ENCODE data around the gene MAP6.
A peak's percentile ranks its signal among the peaks of the same experiment; 100 is the strongest.

MAP6 gene

DNA sequence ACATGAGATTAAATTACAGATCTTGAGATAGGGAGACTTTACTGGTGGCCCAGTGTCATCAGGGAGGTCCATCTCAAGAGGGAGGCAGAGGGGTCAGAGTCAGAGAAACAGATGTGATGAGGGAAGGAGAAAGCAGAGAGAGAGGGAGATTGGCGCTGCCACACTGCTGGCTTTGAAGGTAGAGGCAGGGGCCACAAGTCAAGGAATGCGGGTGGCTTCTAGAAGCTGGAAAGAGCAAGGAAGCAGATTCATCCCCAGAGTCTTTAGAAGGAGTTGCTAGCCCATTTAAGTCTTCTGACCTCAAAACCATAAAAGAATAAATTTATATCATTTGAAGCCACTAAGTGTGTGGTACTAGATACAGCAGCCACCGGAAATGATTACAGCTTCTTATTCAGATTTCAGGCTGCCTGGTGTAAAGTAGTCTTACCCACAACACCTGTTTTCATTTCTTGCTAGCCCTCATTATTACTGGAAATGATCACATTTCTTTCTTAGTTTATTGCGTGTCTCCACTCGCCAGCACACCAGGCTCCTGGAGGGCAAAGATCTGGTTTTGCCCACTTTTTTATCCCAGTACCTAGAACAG lies 119.4 kb downstream of the MAP6 start:
- DNase-seq (ENCODE audit: low spot score), result no peak

GRCh38 chr11:75548595-75549272 lies 120.1 kb downstream of the MAP6 start:
- DNase-seq (ENCODE audit: low spot score), result no peak

DNA sequence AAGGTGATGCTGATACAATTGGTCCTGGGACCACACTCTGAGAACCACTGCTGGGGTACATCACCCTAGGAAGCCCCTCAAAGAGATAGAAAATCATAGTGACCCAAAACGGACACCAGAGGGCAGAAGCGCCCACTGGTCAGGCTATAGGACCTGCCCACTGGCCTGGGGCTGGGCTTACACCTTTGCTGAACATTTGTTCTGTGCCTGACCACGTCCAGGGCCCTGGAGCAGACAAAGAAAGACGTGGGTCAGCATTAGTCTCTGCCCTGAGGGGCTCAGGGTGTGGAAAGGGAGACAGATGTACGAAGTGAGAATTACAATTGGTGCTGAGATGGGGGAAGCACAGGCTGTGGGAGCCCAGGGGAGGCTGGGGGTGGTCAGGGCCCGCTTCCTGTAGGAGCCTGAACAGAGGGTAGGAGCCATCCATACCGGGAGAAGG lies 121.2 kb downstream of the MAP6 start:
- DNase-seq (ENCODE audit: low spot score), result peak; percentile 90

- DNase-seq (ENCODE audit: low spot score), result no peak
Measured at GRCh38 chr11:75547177-75547576, 121.7 kb downstream of the MAP6 start.

GRCh38 chr11:75543806-75544205 lies 125.0 kb downstream of the MAP6 start:
- DNase-seq (ENCODE audit: low spot score), result no peak

DNA sequence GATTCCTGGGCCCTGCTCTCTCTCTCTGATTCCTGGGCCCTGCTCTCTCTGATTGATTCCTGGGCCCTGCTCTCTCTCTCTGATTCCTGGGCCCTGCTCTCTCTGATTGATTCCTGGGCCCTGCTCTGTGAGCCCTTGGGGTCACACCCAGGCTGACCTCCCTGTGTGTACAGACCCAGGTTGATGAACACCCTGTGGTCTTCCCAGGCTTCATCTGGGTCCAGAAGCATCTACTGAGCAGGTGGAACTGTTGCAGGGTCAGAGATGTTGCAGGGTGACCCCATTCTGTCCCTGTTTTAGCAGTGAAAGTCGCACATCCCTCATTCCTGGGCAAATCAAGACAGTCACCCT lies 126.8 kb downstream of the MAP6 start:
- no peak for DNase-seq (ENCODE audit: low spot score)

DNA sequence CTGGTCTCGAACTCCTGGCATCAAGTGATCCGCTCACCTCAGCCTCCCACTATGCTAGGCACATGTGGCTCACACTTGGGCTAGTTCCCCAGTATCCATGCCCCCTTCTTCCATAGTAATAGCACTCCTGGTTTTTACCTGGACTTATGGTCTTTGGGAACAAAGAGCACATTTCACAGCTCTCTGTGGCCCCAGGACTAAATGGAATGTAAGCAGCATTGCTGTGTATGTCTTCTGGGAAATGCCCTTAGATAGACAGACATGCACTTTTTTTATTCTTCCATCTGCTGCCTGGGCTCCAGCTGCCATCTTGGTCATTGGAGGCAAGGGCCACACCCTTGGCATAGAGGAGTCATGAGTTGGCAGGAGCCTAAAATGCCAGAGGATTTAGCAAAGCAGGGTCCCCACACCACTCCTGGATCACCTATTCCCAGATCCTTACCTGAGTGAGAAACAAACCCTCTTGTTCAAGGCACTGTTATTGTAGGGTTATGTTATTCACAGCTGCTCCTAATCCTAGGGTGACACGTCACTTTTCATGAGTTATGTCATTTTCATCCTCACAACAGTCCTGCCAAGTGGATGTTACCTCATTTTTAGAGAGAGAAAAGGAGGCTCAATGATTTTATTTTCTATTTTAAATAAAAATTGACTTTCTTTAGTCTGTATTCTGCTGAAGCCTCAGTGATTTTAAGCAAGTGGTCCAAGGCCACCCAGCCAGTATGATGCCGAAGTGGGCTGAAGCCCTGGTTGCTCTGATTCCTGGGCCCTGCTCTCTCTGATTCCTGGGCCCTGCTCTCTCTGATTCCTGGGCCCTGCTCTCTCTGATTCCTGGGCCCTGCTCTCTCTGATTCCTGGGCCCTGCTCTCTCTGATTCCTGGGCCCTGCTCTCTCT lies 127.4 kb downstream of the MAP6 start:
- DNase-seq (ENCODE audit: low spot score), result no peak

DNA sequence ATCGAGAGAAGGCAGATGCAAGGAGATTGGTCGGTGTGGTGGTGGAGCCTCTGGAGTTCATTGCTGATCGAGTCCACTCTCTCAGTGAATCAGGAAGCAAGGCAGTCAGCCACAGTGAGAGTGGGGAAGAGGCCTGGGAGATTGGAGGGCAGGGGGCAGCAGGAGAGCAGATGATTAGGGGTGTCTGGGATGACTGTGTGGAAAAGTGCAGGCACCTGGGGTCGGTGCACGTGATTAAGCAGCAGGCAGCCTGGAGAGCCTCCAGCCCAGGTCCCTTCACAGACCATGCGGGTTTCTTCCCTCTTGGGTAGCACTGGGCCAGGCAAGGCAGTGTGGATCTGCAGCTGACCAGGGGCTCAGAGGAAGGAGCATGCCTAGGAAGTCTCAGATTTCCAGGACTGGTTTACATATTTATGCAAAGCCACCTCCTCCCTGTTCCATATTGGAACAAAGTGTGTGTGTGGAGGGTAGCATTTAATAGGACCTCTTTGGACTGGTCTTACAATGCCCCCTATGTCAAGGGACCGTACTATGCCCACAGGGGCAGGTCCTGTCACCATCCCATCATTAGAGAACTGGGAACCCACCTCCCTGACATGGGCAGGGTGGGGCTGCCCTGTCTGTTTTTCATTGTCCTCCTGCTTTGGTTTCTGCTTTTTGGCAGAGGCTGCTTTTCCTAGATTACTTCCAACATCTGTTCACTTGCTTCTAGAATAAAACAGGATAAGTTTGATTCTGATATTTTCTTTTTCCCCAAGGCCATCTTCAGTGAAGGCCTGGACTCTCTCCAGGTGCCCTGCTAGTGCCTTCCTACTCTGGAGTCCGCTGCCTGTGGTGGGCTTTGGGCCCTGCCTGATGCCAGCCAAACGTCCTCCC lies 129.1 kb downstream of the MAP6 start:
- DNase-seq (ENCODE audit: low spot score), result no peak

GRCh38 chr11:75538150-75538942 lies 130.5 kb downstream of the MAP6 start:
- DNase-seq (ENCODE audit: low spot score), result no peak

- no peak for DNase-seq (ENCODE audit: low spot score)
Measured at GRCh38 chr11:75537740-75538139, 131.1 kb downstream of the MAP6 start.
